ENCODE results near the gene CUL3. TPM values are rescaled to one million over a fixed set of nuclear protein-coding genes. Genes with fewer than 3 reads are reported as not detected.
"Not testable (repeated sequence)": the region's sequence is repeated elsewhere in the genome, so short reads cannot be mapped to it uniquely, and the experiment has no call there.

The CUL3 gene
- 72.1 TPM for total RNA-seq
- long read RNA-seq, full-length matches to known transcripts = 164 of 175 reads
- long read RNA-seq, partial matches to known transcripts = 6 of 175 reads
- long read RNA-seq, other reads (novel, unspliced or antisense) = 5 of 175 reads

GRCh38 chr2:224585211-224586088, at the start of gene CUL3:
Gene CUL3 (minus strand): TSS chr2:224585363. CDS start chr2:224585009, 354 bp downstream.
- DNase-seq (peak; percentile 99), ATAC-seq (ENCODE audit: poor library complexity) (peak; percentile 99)
- intact Hi-C loops (cut with DNase I) = no loop called here

DNA sequence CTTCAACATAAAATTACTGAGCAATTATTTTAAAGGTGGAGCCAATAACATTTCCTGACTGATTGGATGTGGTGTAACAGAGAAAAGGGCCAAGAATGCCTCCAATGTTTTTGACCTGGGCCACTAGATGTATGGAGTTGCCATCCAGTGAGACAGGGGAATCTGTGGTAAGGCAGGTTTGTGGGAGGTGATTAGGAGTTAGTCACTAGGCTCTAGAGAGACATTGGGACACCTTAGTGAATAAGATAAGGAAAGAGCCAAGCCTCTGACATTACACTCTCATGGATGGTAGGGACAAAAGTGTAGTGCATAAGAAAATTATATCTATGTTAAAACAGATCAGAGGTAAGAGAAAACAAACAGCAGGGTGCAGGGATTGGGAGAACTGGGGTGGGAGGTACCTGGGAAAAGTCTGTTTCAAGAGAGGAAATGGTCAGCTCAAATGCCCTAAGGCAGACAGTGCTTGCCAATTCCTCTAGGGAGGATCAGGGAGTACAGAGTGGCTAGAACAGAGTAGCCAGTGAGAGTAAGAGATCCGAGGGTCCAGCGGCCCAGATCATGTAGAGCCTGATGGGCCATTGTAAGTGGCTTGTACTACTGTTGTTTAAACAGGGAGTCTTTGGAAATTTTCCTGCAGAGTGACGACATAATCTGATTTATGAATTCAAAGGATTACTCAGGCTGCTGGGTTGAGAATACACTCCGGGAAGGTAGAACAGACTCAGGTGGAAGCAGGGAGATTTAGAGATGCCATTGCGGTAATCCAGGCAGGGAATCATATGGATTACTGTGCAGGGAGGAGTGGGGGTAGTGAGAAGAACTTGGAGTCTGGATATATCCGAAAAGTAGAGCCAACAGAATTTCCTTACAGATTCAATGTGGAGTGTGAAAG, 45.7 kb upstream of the CUL3 start:
- DNase-seq (no peak), ATAC-seq (ENCODE audit: poor library complexity) (no peak)
- intact Hi-C loops (cut with DNase I) = no loop called here

GRCh38 chr2:224628416-224628815, 43.3 kb upstream of the CUL3 start:
- intact Hi-C loops (cut with DNase I) = no loop called here
- ATAC-seq (ENCODE audit: poor library complexity) (no peak), DNase-seq (no peak)

DNA sequence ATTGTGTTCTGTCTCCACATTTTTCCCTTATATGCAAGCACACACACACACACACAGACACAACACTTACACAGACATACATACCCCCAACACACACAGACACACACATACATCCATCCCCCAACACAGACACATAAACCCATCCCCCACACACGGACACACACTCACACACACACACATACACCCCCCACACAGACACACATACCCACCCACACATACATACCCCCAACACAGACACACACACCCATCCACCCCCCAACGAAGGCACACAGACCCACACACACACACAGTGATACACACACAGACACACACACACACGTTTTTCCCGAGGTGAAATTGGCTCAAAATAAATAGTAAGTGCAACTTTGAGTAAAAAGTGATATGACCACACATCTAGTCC, 41.6 kb upstream of the CUL3 start:
- DNase-seq (no peak), ATAC-seq (ENCODE audit: poor library complexity) (no peak)
- intact Hi-C loops (cut with DNase I) = no loop called here

GRCh38 chr2:224613543-224614286, 28.6 kb upstream of the CUL3 start:
- intact Hi-C loops (cut with DNase I) = no loop called here
- ATAC-seq (ENCODE audit: poor library complexity) (no peak), DNase-seq (no peak)

DNA sequence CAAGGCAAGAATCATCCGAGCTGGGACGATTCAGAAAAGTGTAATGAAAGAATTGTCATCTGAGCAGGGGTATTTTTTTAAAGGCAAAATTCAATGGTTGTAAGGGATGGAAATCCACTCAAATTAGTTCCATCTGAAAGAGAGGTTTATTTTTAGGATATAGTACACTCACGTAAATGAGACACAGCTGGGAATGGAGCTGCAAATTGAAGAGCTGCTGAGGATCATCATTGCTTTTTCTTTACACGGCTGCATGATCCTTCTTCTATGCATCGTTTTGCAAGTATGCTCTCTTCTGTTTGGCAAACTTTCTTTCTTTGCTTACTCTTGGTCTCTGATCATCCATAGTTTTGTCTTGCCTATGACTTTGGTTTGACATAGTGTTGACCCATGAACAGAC, 27.4 kb upstream of the CUL3 start:
- intact Hi-C loops (cut with DNase I) = no loop called here
- DNase-seq (no peak), ATAC-seq (ENCODE audit: poor library complexity) (no peak)

GRCh38 chr2:224611938-224612337, 26.8 kb upstream of the CUL3 start:
- intact Hi-C loops (cut with DNase I) = no loop called here
- DNase-seq (no peak), ATAC-seq (ENCODE audit: poor library complexity) (no peak)

DNA sequence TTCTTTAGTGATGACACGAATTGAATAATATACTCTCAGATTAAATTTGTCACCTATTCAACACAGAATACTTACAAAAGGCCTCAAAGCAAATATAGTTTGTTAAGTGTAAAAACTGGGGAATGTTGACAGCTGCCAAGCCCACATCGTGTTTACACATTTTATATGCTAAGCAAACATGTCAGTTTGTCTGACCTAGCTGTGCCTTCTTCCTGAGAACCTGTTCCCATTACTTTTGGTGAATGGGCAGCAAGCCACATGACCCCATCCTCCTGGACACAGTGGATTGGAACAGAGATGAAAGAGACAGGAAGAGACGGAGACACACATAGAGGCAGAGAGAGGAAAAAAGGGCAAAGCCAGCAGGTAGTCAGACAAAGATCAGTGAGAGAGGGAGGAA, 22.9 kb upstream of the CUL3 start:
- intact Hi-C loops (cut with DNase I) = no loop called here
- DNase-seq (no peak), ATAC-seq (ENCODE audit: poor library complexity) (no peak)

DNA sequence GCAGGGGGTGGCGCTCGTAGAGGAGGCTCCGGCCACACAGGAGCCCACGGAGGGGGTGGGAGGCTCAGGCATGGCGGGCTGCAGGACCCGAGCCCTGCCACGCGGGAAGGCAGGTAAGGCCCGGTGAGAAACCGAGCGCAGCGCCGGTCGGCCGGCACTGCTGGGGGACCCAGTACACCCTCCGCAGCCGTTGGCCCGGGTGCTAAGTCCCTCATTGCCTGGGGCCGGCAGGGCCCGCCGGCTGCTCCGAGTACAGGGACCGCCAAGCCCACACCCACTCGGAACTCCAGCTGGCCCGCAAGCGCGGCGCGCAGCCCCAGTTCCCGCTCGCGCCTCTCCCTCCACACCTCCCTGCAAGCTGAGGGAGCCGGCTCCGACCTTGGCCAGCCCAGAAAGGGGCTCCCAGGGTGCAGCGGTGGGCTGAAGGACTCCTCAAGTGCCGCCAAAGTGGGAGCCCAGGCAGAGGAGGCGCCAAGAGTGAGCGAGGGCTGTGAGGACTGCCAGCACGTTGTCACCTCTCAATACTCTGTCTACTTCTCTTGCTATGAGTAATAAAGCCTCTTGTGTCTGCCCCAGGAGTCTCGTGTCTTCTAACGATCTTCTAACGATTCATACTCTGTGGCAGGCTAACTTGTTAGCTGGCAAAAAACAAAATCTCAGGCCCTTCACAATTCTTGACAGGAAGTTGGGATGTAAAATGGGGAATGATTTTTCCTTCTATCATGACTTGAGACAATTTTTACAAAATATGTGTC, 18.8 kb upstream of the CUL3 start:
- intact Hi-C loops (cut with DNase I); DNase-seq; ATAC-seq (ENCODE audit: poor library complexity): not testable (repeated sequence)

- ATAC-seq (ENCODE audit: poor library complexity); intact Hi-C loops (cut with DNase I); DNase-seq: not testable (repeated sequence)
These were observed 17.7 kb upstream of the CUL3 start for GRCh38 chr2:224602778-224603375.

- DNase-seq (no peak), ATAC-seq (ENCODE audit: poor library complexity) (no peak)
- intact Hi-C loops (cut with DNase I) = no loop called here
These were observed 16.8 kb upstream of the CUL3 start for GRCh38 chr2:224601923-224602322.

DNA sequence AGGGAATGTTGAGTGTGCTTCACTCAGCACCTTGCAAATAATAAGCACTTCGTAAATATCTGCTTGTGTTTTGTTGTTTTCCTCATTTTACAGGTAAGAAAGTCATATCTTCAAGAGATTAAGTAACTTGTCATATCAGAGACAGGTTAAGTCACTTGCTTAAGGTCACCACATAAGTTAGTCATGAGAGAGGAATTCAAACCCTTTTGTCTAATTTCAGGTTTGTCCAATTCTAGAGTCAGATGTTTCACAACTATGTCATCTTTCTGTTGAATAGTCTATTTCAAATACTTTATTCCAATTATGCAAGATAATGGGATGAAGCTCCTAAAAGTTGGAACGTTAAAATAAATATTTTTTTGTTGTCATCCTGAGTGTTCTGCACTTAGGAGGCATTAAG, 13.5 kb upstream of the CUL3 start:
- intact Hi-C loops (cut with DNase I) = no loop called here

DNA sequence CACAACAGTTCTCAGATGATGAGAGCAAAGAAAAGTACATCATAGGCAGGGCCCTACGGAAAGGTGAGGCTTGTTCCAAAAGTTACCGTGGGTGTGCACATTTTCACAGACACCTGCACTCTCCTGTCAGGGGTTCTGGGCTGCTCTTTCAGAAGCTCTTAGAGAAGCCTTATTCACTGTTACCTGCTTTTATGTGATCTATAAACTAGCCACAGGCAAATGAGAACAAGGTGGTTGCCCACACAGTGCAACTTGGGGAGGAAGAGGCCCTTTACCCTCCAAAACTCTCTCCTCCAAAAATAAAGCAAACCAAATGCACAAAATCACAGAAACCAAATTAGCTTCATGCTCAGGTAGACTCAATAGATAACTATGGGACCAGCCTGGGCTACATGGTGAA, 11.1 kb upstream of the CUL3 start:
- intact Hi-C loops (cut with DNase I) = no loop called here
- ATAC-seq (ENCODE audit: poor library complexity) = no peak
- no peak for DNase-seq

More for the DNA sequence above, 13.5 kb upstream of the CUL3 start:
- no peak for ATAC-seq (ENCODE audit: poor library complexity)
- no peak for DNase-seq

- intact Hi-C loops (cut with DNase I) = no loop called here
- no peak for DNase-seq
- ATAC-seq (ENCODE audit: poor library complexity) = no peak
These were observed 10.4 kb upstream of the CUL3 start for GRCh38 chr2:224595518-224595917.

GRCh38 chr2:224594840-224595239, 9.7 kb upstream of the CUL3 start:
- DNase-seq (no peak), ATAC-seq (ENCODE audit: poor library complexity) (no peak)
- intact Hi-C loops (cut with DNase I) = no loop called here

DNA sequence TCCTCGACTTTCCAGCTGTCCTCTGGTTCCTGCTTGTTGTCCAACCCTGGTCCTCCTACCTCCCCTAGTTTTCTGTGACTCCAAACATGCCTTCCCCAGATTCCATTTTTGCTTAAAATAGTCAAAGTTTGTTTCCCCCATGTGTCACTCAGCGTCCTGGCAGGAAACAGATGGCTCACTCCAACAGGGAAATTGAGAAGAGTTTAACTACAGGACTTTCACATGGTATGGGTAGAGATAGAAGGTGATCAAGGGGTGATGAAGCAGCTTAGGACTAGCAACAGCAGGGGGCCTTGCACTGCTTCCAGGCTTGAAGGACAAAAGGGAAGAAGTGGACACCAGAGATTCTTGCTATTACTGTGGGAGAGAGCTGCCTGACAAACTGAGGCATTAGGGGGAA, 6.1 kb upstream of the CUL3 start:
- no peak for ATAC-seq (ENCODE audit: poor library complexity)
- intact Hi-C loops (cut with DNase I) = no loop called here
- DNase-seq = no peak

DNA sequence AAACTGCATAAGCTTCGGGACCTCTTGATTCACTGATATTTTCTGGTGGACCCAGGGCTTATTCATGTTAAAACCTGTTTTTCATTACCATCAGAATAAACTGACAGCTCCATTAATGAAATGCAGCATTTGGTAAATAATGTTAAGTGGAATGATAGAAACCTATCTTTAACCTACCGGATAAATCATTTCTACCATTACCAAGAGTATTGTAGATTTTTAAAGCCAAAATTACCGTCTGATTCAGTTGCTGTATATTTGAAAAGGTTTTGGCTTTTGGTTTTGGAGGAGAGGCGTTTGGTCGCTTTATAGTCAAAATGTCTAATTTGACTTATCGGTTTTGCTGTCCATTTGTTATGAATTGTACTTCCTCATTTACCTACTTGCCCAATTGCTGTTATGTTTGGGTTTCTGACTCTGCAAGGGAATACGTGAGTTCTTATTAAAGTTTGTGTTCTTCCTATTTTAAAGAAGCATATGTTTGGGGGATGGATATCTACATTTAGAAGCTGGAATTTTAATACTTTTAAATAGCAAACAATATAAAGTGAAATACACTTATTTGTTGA, 1.0 kb upstream of the CUL3 start:
- ATAC-seq (ENCODE audit: poor library complexity) (no peak), DNase-seq (no peak)
- intact Hi-C loops (cut with DNase I) = no loop called here

Measured in Right ventricle myocardium superior (tissue), 1 donor.